Muscle of leg (tissue), 11 donors: ENCODE data around the gene CDK14. TPM values are rescaled to one million over a fixed set of nuclear protein-coding genes. Genes with fewer than 3 reads are reported as not detected.

Source experiments
- DNase-seq: peaks from one replicate; pipeline ENCODE4 v3.0.0; 2013
- H3K27ac ChIP-seq: one replicate; pipeline ENCODE4 v1.5.1; 2013; ENCODE audit warnings: mild to moderate bottlenecking, low read length, control low read depth
- H3K27me3 ChIP-seq: one replicate; pipeline ENCODE4 v1.6.1; 2013; ENCODE audit warnings: low read length; ENCODE audit not compliant: control insufficient read depth, insufficient read depth
- H3K36me3 ChIP-seq: one replicate; pipeline ENCODE4 v1.6.1; 2013; ENCODE audit warnings: low read length; ENCODE audit not compliant: control insufficient read depth, insufficient read depth
- H3K4me1 ChIP-seq: one replicate; pipeline ENCODE4 v1.6.1; 2013; ENCODE audit warnings: low read length; ENCODE audit not compliant: control insufficient read depth, insufficient read depth
- H3K4me3 ChIP-seq: one replicate; pipeline ENCODE4 v1.5.1; 2013; ENCODE audit warnings: low read length, control low read depth
- H3K9me3 ChIP-seq: replicated peaks from 2 replicates; pipeline ENCODE4 v1.6.1; 2013; ENCODE audit warnings: low read depth, low read length; ENCODE audit not compliant: control insufficient read depth
- whole genome bisulfite sequencing: methylation state at CpG from one replicate; pipeline ENCODE4 v1.1.5; 2013; ENCODE audit warnings: missing lambda C conversion rate; ENCODE audit not compliant: insufficient coverage; 5-methylcytosine and 5-hydroxymethylcytosine counted together
- polyA plus RNA-seq, 8 donors: library from polyadenylated mRNA; unstranded; fragments of 120-200 nt; gene quantifications; one replicate each; pipeline versions ENCODE4 v1.2.1 to v1.2.3, GENCODE V29; 2013; ENCODE audit warnings: inconsistent platforms in 1 of 8, low replicate concordance in 1 of 8; ENCODE audit not compliant: insufficient read length in 8 of 8, insufficient read depth in 1 of 8
- total RNA-seq: library from RNA; stranded (reverse); fragments of 120-200 nt; gene quantifications from one replicate; pipeline ENCODE4 v1.2.4, GENCODE V29; 2013

The CDK14 gene
- total and polyA plus RNA-seq, 9 donors = 14.9 to 36.7 (median 21.3) TPM

DNA sequence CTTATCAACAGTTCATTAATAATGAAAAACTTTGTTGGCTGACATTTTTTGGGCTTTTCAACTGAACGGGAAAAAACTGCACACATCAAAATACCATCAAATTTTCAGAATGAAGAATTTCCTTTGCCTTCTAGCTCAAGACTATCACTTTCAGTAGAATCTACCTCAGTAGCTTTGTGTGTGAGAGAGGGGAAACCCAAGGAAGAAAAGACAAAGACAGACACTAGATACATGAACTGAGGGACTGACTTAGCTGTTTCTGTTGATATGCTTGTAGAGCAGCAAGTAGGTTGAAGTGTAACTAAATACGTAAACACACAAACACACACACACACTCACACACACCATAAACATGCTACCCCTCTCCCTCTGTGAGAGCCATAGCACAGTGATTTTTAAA, 257.1 kb downstream of the CDK14 start:
- H3K9me3 ChIP-seq = no peaks in the 10 kb centered on the region
- WGBS = no CpG with 5 or more reads among the region's 2 CpGs

DNA sequence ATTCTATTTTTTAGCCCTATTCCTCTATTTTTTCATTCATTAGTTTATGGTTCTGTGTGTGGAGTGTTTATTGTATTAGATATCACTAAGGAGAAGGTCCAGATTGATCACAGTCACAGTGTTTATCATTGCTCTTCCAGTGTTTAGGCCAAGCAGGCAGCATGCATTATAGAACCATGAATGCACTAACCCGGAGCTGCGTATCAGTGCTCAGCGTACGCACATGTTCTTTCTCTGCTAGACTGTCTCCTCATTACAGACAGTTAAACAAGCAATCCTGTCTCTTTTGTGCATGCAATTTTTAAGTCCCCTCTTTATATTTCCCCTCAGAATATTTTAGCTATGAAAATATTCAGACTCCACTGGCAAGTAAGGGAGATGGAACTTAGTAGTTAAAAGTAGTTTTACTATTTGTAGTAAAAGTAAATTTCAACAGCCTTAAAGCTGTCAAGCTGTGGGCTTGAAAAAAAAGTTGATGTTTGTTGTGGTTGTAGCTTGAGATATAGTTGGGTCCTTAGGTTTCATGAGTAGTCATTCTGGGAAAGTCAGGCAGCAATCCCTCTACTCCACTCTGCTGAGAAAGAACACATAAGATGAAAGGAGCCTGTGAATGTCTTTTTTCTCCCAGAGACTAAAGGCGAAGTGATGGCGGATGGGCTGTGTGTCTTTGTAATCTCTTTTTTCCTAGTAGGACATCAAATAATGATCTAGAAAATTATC, 260.4 kb downstream of the CDK14 start:
- Histone ChIP-seq H3K4me1 (no peaks in the 10 kb centered on the region), H3K27ac (no peak overlapping the region), H3K9me3 (no peaks in the 10 kb centered on the region), H3K4me3 (no peak overlapping the region), H3K27me3 (no peaks in the 10 kb centered on the region), H3K36me3 (no peaks in the 10 kb centered on the region)
- DNase-seq = no peak
- 90% methylated on average over 4 of the region's 6 CpGs for WGBS

More for the DNA sequence above, 257.1 kb downstream of the CDK14 start:
- no peaks in the 10 kb centered on the region for H3K4me1 ChIP-seq
- H3K27me3 ChIP-seq = no peaks in the 10 kb centered on the region
- no peaks in the 10 kb centered on the region for H3K36me3 ChIP-seq
- H3K27ac ChIP-seq = no peak overlapping the region
- no peak for DNase-seq
- no peak overlapping the region for H3K4me3 ChIP-seq

DNA sequence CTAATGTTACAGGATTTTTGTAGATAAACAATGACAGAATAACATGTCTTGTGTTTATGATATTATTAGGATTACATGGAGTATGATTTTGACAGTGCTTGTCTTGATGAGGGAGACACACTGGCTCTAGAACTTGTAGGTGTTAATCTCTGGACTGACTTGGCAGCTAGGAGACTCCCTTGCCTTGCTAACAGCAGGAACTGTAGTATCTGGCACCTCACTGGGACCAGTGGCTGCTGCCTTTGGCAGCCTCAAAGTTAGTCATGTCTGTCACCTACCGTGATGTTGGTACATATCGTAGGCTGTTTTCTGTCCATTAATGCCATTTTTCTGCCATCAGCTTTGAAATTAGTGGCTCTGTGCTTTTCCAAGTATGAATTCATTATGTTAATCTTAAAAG, 261.5 kb downstream of the CDK14 start:
- 80% methylated on average over 1 of the region's 2 CpGs for WGBS
- H3K27ac ChIP-seq = no peak overlapping the region
- DNase-seq = no peak
- no peaks in the 10 kb centered on the region for H3K4me1 ChIP-seq
- H3K36me3 ChIP-seq = no peaks in the 10 kb centered on the region
- no peaks in the 10 kb centered on the region for H3K9me3 ChIP-seq
- no peaks in the 10 kb centered on the region for H3K27me3 ChIP-seq
- no peak overlapping the region for H3K4me3 ChIP-seq

DNA sequence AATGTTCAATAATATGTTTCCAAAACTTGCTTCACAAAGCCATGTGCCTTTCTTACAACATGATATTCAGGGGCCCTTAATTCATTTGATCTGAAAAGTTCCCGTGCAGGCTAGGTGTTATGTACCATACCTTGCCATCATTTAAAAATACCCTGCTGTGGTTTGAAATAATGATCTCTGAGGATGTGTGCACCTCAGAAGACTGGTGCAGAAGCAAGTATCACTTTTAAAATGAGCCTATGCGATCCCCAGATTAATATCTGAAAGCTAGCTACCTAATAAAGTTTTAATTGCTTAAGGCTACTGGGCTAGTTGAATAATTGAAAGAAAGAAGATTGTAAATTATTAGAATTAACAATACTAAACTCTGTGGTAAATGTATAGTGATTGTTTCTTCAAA, 262.4 kb downstream of the CDK14 start:
- Histone ChIP-seq H3K4me1 (no peaks in the 10 kb centered on the region), H3K27me3 (no peaks in the 10 kb centered on the region), H3K36me3 (no peaks in the 10 kb centered on the region), H3K9me3 (no peaks in the 10 kb centered on the region), H3K27ac (no peak overlapping the region), H3K4me3 (no peak overlapping the region)
- WGBS = no CpG with 5 or more reads among the region's 2 CpGs
- no peak for DNase-seq

DNA sequence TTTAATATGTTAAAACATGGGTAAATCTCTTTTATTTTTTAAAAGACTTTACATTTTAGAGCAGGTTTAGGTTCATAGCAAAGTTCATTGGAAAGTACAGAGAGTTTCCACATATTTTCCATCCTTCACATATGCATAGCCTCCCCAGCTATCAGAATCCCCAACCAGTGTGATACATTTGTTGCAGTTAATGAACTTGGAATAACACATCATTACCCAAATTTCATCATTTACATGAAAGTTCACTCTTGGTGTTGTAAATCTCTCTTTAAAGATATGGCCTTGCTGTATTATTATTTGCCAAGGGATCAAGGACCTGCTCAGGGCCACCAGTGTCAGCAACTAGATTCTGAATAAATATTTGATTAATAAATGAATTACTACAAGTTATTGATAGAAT, 263.4 kb downstream of the CDK14 start:
- H3K4me1 ChIP-seq = no peaks in the 10 kb centered on the region
- no peaks in the 10 kb centered on the region for H3K9me3 ChIP-seq
- no peaks in the 10 kb centered on the region for H3K36me3 ChIP-seq
- H3K27ac ChIP-seq = no peak overlapping the region
- DNase-seq = no peak
- no peak overlapping the region for H3K4me3 ChIP-seq
- H3K27me3 ChIP-seq = no peaks in the 10 kb centered on the region

DNA sequence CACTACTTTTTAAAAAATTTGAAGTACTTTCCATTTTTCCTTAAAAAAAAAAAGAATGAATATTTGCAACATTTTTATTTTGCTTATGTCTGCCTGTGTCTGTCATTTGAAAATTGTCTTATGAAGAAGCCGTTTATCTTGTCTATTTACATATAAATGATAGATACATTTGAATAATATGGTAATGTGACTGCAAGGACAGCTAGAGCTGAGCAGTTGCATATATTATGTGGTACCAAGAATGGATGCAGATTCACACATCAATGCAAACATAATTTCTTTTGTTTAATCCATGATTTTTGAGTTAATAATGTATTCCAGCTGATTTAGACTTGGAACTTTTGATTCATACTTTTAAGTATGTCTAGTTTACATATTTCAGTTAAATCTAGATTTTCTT, 268.0 kb downstream of the CDK14 start:
- H3K27me3 ChIP-seq = no peaks in the 10 kb centered on the region
- H3K27ac ChIP-seq = no peak overlapping the region
- WGBS = no CpG with 5 or more reads among the region's 1 CpG
- H3K4me1 ChIP-seq = no peaks in the 10 kb centered on the region
- no peak for DNase-seq
- no peak overlapping the region for H3K4me3 ChIP-seq
- H3K9me3 ChIP-seq = no peaks in the 10 kb centered on the region
- no peaks in the 10 kb centered on the region for H3K36me3 ChIP-seq

DNA sequence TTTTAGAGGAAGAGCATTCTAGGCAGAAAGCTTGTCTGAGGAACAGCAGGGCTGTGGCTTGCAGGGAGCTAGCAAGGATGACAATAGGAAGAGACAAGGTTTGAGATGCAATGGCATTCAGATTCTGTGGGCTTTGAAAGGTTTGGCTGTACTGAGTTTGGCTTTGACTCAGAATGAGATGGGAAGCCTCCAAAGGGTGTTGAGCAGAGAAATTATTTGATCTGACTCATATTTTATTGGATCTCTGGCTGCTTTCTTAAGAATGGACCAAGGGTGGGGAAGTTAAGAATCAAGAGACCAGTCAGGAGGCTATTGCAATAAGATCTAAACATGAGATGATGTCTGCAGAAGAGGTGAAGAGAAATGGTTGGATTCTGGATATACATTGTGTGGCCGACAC, 273.2 kb downstream of the CDK14 start:
- H3K36me3 ChIP-seq = peaks cover 3% of the 10 kb centered on the region
- no peaks in the 10 kb centered on the region for H3K27me3 ChIP-seq
- H3K27ac ChIP-seq = no peak overlapping the region
- H3K9me3 ChIP-seq = peaks cover 2% of the 10 kb centered on the region
- no peak for DNase-seq
- H3K4me3 ChIP-seq = no peak overlapping the region
- WGBS = no CpG with 5 or more reads among the region's 1 CpG
- H3K4me1 ChIP-seq = no peaks in the 10 kb centered on the region

DNA sequence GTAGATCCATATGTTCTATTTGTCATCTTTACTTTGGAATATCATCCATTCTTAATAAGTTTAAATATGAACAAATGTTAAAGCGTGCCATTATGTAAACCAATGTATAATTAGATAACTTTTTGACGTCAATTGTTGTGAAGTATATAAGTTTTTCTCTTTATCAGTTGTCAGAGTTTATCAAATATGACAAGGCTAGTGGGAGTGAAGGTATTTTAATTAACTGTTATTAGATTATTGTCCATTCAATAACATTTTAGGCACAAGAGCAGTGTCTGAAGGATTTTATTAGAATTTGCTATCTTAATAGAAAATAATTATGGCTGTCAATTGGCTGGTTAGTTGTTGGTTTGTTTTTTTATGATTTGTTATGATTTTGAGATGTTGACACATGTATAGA, 280.6 kb downstream of the CDK14 start:
- no CpG with 5 or more reads among the region's 2 CpGs for WGBS
- DNase-seq = no peak
- H3K9me3 ChIP-seq = no peaks in the 10 kb centered on the region
- H3K4me1 ChIP-seq = peaks cover 3% of the 10 kb centered on the region
- H3K36me3 ChIP-seq = no peaks in the 10 kb centered on the region
- H3K27me3 ChIP-seq = no peaks in the 10 kb centered on the region
- H3K27ac ChIP-seq = no peak overlapping the region
- no peak overlapping the region for H3K4me3 ChIP-seq

DNA sequence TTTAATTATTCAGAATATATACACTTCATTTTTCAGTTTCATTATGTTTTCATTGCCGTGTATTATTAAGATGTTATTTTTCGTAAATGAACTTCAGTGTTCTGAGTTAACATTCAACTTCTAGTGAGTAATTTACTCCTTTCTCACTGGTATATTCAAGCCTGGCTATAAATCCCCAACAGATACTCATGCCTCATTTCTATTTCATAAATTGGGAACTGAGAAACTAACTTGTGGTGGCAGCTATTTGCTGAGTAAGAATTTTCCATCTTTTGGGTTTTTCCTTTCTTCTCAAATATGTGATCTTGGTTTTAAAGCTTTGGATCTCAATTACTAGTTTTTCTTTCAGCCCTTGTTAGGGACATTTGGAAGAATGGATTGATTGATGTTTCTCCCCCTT, 281.1 kb downstream of the CDK14 start:
- no peak overlapping the region for H3K27ac ChIP-seq
- H3K4me1 ChIP-seq = peaks cover 3% of the 10 kb centered on the region
- H3K9me3 ChIP-seq = no peaks in the 10 kb centered on the region
- no peak for DNase-seq
- H3K4me3 ChIP-seq = no peak overlapping the region
- H3K27me3 ChIP-seq = no peaks in the 10 kb centered on the region
- WGBS = no CpG with 5 or more reads among the region's 2 CpGs
- no peaks in the 10 kb centered on the region for H3K36me3 ChIP-seq

DNA sequence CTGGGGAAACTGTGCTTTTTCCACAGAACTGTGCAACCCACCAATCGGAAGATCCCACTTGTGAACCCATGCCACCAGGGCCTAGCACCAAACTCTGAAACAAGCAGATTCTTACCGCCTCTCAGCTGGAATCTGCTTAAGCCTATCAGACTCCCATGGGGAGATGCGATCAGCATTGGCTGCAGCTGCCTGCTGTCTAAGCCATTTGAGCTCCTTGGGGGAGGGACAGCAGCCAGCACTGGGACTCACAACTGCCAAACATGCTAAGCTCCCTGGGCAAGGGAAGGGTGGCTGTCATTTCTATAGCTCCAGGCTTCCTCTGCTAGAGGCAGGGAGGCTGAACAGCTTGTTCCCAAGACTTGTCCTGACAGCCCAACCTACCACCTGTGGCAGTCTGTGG, 283.8 kb downstream of the CDK14 start:
- peak; percentile 59 for DNase-seq
- no peak overlapping the region for H3K27ac ChIP-seq
- no peaks in the 10 kb centered on the region for H3K9me3 ChIP-seq
- 63% methylated on average over 2 of the region's 3 CpGs for WGBS
- no peaks in the 10 kb centered on the region for H3K27me3 ChIP-seq
- no peak overlapping the region for H3K4me3 ChIP-seq
- H3K36me3 ChIP-seq = no peaks in the 10 kb centered on the region
- H3K4me1 ChIP-seq = peaks cover 3% of the 10 kb centered on the region

DNA sequence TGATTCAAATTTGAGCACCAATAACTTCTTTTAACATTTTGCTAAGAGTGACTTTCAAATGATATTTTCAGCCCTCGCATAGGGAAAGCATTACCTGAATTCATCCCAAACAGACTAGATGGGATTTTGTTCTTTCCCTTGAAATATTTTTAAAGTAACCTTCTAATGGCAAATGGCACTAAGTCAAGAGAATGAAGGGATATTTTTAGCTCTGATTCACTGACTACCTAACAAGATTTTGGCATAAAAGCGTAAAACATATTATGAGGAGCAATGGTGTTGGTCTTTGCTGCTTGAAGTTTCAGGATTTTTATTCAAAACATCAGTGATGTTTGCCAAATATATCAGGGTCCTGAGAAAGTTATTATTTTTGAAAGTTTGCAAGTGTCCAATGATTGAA, 290.3 kb downstream of the CDK14 start:
- DNase-seq = peak; percentile 85
- Histone ChIP-seq H3K27ac (no peak overlapping the region), H3K36me3 (no peaks in the 10 kb centered on the region), H3K4me1 (no peaks in the 10 kb centered on the region), H3K27me3 (no peaks in the 10 kb centered on the region), H3K9me3 (no peaks in the 10 kb centered on the region), H3K4me3 (no peak overlapping the region)
- WGBS = no CpG with 5 or more reads among the region's 2 CpGs
